GM12864 (cell line): ENCODE measurements around the gene FTL.

Experiments
- DNase-seq: peaks from one replicate; pipeline ENCODE4 v3.0.0-alpha.2; 2011; ENCODE audit warnings: low read depth
- H3K4me3 ChIP-seq: 2 replicates; pipeline ENCODE4 v1.5.1; 2011; ENCODE audit warnings: mild to moderate bottlenecking, low read depth, low read length, control low read depth
- TF ChIP-seq, protein P1 (sequence below): IDR thresholded peaks from 2 replicates; pipeline ENCODE4 v1.5.1; 2011; ENCODE audit warnings: low read depth, mild to moderate bottlenecking, moderate library complexity, low read length, control low read depth, inconsistent platforms; ENCODE audit errors: missing control alignments

The FTL gene

GRCh38 chr19:48934837-48935236 is 30.3 kb upstream of the FTL start:
- TF ChIP-seq, protein P1, sequence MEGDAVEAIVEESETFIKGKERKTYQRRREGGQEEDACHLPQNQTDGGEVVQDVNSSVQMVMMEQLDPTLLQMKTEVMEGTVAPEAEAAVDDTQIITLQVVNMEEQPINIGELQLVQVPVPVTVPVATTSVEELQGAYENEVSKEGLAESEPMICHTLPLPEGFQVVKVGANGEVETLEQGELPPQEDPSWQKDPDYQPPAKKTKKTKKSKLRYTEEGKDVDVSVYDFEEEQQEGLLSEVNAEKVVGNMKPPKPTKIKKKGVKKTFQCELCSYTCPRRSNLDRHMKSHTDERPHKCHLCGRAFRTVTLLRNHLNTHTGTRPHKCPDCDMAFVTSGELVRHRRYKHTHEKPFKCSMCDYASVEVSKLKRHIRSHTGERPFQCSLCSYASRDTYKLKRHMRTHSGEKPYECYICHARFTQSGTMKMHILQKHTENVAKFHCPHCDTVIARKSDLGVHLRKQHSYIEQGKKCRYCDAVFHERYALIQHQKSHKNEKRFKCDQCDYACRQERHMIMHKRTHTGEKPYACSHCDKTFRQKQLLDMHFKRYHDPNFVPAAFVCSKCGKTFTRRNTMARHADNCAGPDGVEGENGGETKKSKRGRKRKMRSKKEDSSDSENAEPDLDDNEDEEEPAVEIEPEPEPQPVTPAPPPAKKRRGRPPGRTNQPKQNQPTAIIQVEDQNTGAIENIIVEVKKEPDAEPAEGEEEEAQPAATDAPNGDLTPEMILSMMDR = no peak
- no peak for DNase-seq
- no peak overlapping the region for H3K4me3 ChIP-seq

GRCh38 chr19:48935864-48936263 is 29.2 kb upstream of the FTL start:
- no peak overlapping the region for H3K4me3 ChIP-seq
- TF ChIP-seq, protein P1 = no peak
- DNase-seq = no peak

- no peak for DNase-seq
- no peak overlapping the region for H3K4me3 ChIP-seq
- TF ChIP-seq, protein P1 = no peak
These were observed 26.9 kb upstream of the FTL start for GRCh38 chr19:48938256-48938655.

DNA sequence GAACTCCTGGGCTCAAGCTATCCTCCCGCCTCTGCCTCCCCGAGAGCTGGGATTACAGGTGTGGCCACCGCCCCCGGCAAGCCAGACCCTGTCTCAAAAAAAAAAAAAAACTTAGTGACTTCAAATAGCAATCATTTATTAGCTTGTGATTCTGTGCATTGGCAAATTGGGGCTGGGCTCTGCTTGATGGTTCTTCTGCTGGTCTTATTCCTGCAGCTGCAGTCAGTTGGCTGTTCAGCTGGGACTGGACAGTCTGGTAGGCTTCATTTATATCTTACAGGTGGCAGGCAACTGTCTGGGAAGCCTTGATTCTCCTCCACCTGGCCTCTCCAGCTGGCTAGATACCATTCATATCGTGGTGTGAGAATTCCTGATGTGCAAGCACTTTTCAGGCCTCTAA is 24.2 kb upstream of the FTL start:
- DNase-seq = no peak
- TF ChIP-seq, protein P1 = no peak
- no peak overlapping the region for H3K4me3 ChIP-seq

DNA sequence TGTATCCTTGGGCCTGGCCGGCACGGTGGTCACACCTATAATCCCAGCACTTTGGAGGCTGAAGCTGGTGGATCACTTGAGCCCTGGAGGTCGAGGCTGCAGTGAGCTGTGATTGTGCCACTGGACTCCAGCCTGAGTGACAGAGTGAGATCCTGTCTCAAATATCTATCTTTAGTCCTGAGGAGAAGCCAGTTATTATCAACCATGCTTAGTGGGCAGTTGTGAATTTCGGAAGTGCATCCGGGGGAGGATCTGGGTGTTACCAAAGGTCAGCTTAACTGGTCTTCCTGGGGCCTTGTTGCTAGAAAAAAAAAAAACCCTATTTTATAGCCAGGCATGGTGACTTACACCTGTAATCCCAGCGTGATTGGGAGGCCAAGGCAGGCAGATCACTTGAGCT is 22.0 kb upstream of the FTL start:
- no peak for DNase-seq
- no peak overlapping the region for H3K4me3 ChIP-seq
- TF ChIP-seq, protein P1 = no peak

- TF ChIP-seq, protein P1 = no peak
- H3K4me3 ChIP-seq = no peak overlapping the region
- no peak for DNase-seq
These were observed 19.7 kb upstream of the FTL start for GRCh38 chr19:48945415-48945814.

DNA sequence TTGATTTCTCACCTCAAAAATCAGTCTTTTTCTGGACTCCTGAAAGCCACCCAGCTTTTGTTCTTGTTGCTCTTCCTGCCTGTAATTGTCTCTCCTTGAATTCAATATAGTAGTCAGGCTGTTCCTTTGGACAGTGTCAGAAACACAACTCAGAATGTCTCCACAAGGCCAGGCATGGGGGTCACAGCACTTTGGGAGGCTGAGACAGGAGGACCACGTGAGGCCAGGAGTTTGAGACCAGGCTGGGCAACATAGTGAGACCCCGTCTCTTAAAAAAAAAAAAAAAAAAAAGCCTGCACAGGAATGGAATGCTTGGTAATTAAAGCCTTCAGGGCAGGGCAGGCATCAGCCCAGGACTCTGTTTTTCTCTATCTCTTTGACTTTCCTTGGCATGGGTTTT is 19.3 kb upstream of the FTL start:
- H3K4me3 ChIP-seq = no peak overlapping the region
- TF ChIP-seq, protein P1 = no peak
- no peak for DNase-seq
